Activated naive CD4-positive, alpha-beta T cell (primary cell): ENCODE measurements around the gene GPBAR1.
"Not testable (repeated sequence)": the region's sequence is repeated elsewhere in the genome, so short reads cannot be mapped to it uniquely, and the experiment has no call there.

Experiments used
- DNase-seq, 4 experiments: peaks; one replicate each; lab custom pipeline; 2025; lab: John Stamatoyannopoulos, UW

The GPBAR1 gene

DNA sequence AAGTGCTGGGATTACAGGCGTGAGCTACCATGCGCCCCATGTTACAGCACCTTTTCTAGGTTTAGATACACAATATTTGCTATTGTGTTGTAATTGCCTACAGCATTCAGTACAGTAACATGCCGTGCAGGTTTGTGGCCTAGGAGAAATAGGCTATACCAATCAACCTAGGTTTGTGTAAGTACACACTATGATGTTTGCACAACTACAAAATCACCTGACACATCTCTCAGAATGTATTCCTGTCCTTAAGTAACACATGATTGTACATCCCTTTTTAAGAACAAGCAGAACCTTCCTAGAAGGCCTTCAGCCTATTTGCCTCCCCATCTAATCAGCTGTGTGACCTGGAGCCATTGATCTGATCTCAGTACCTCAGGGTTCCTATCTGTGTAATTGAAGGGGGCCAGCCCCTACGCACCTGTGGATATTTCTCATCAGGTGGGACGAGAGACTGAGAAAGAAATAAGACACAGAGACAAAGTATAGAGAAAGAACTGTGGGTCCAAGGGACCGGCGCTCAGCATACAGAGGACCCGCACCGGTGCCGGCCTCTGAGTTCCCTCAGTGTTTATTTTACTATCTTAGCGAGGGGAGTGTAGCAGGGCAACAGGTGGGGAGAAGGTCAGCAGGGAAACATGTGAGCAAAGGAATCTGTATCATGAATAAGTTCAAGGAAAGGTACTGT, 50.2 kb downstream of the GPBAR1 start:
- no peak for DNase-seq

DNA sequence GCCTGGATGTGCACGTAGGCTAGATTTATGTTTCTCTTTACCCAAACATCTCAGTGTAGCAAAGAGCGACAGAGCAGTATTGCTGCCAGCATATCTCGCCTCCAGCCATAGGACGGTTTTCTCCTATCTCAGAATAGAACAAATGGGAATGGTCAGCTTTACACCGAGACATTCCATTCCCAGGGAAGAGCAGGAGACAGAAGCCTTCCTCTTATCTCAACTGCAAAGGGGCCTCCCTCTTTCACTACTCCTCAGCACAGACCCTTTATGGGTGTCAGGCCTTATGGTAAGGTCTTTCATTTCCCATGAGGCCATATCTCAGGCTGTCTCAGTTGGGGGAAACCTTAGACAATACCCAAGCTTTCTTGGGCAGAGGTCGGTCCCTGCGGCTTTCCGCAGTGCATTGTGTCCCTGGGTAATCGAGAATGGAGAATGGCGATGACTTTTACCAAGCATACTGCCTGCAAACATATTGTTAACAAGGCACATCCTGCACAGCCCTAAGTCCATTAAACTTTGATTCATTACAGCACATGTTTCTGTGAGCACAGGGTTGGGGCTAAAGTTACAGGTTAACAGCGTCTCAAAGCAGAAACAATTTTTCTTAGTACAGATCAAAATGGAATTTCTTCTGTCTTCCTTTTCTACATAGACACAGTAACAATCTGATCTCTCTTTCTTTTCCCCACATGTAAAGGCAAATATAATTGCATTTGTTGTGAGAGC, 50.9 kb downstream of the GPBAR1 start:
- DNase-seq: not testable (repeated sequence)

DNA sequence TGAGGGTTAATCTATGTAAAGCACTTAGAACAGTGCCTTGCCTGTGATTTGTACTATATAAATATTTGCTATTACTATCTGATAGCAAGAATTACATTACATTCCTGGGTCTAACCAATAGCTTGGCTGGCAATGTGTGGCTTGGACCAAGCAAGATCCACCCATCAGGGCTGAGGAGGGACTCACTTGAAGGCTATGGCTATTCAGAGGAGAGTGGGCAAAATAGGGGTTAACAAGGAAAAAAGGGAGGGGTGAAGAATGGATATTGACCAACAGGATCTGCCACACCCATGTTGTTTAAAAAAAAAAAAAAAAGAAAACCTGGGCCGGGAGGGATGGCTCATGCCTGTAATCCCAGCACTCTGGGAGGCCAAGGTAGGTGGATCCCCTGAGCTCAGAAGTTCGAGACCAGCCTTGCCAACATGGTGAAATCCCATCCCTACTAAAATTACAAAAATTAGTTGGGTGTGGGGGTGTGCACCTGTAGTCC, 51.5 kb downstream of the GPBAR1 start:
- no peak for DNase-seq

DNA sequence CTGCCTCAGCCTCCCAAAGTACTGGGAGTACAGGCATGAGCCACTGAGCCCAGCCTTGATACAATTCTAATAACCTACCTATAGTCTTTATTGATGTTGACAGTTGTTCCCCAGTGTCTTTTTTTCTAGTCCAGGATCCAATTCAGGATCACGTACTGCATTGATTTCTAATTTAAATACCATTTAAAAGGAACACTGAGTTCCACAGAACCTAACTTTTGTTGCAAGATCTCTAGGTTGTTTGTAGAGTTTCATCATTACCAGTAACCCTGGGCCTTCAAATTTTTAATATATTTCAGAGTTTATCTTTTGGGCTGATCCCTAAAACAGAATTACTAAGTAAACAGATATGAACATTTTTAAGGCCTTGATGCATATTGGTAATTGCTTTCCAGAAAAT, 52.5 kb downstream of the GPBAR1 start:
- DNase-seq: no peak
